Natural killer cell (primary cell): ENCODE measurements around the gene RFTN2. TPM values are rescaled to one million over a fixed set of nuclear protein-coding genes. Genes with fewer than 3 reads are reported as not detected.
"Not testable (repeated sequence)": the region's sequence is repeated elsewhere in the genome, so short reads cannot be mapped to it uniquely, and the experiment has no call there.

Experiments
- ATAC-seq, 3 donors: fragments of 150-1000 bp in 2 of 3; fragments of 200-7000 bp in 1 of 3; cut with Tn5 transposase; 1 replicate in 1 of 3; 2 replicates in 2 of 3; pipeline ENCODE4 v1.10.0; 2021; ENCODE audit warnings: mild to moderate bottlenecking in 2 of 3, moderate library complexity in 2 of 3
- DNase-seq, 2 donors: peaks; one replicate each; pipeline versions ENCODE4 v3.0.0 to v3.0.0-alpha.2; 2013 to 2021; ENCODE audit warnings: mixed read lengths in 1 of 2
- H3K27ac ChIP-seq: one replicate; pipeline ENCODE4 v1.5.1; 2013; ENCODE audit warnings: mild to moderate bottlenecking, low read length
- H3K27me3 ChIP-seq: one replicate; pipeline ENCODE4 v1.6.1; 2013; ENCODE audit warnings: low read length; ENCODE audit not compliant: control insufficient read depth, insufficient read depth
- H3K36me3 ChIP-seq: one replicate; pipeline ENCODE4 v1.6.1; 2013; ENCODE audit warnings: low read length; ENCODE audit not compliant: control insufficient read depth, insufficient read depth
- H3K4me1 ChIP-seq: one replicate; pipeline ENCODE4 v1.6.1; 2013; ENCODE audit warnings: low read length; ENCODE audit not compliant: control insufficient read depth, insufficient read depth
- H3K4me3 ChIP-seq: one replicate; pipeline ENCODE4 v1.5.1; 2013; ENCODE audit warnings: low read length
- H3K9me3 ChIP-seq: one replicate; pipeline ENCODE4 v1.6.1; 2013; ENCODE audit warnings: low read length; ENCODE audit not compliant: control insufficient read depth, insufficient read depth
- H3K27ac Mint-ChIP-seq, 2 donors: one replicate each; pipeline ENCODE4 v1.8.0; 2022; ENCODE audit warnings: mild to moderate bottlenecking in 2 of 2, mixed read lengths in 2 of 2, moderate library complexity in 1 of 2
- H3K27me3 Mint-ChIP-seq, 2 donors: one replicate each; pipeline ENCODE4 v1.8.0; 2022; ENCODE audit warnings: low read depth in 2 of 2, mixed read lengths in 2 of 2
- H3K36me3 Mint-ChIP-seq: one replicate; pipeline ENCODE4 v1.8.0; 2022; ENCODE audit warnings: mixed read lengths
- H3K4me1 Mint-ChIP-seq, 2 donors: one replicate each; pipeline ENCODE4 v1.8.0; 2022; ENCODE audit warnings: mixed read lengths in 2 of 2
- H3K4me3 Mint-ChIP-seq: one replicate; pipeline ENCODE4 v1.8.0; 2022; ENCODE audit warnings: mild to moderate bottlenecking, moderate library complexity, mixed read lengths
- H3K9me3 Mint-ChIP-seq, 2 donors: one replicate each; pipeline ENCODE4 v1.8.0; 2022; ENCODE audit warnings: mixed read lengths in 2 of 2
- WGBS: methylation state at CpG from one replicate; pipeline ENCODE4 v1.1.7; 2013; ENCODE audit warnings: missing lambda C conversion rate; ENCODE audit not compliant: insufficient coverage; 5-methylcytosine and 5-hydroxymethylcytosine counted together
- intact Hi-C: fragments of 100-400 bp; cut with micrococcal nuclease; formaldehyde crosslinking; loops from one replicate; pipeline ENCODE4 v1.14.2; 2022
- total RNA-seq, 4 donors: library from RNA; stranded (reverse); fragments of 120-200 nt in 1 of 4; gene quantifications; one replicate each; pipeline versions ENCODE4 v1.2.3 to v1.2.4, GENCODE V29; 2013 to 2022
- TF ChIP-seq, protein P1 (sequence below): fragments of 200-600 bp; IDR thresholded peaks from one replicate; pipeline ENCODE4 v1.8.0; 2022; ENCODE audit warnings: antibody characterized with exemption

The RFTN2 gene
- total RNA-seq, 3 donors from 2014 or later (not counting 1 experiment from before 2014, with no cell fraction given), result not detected

DNA sequence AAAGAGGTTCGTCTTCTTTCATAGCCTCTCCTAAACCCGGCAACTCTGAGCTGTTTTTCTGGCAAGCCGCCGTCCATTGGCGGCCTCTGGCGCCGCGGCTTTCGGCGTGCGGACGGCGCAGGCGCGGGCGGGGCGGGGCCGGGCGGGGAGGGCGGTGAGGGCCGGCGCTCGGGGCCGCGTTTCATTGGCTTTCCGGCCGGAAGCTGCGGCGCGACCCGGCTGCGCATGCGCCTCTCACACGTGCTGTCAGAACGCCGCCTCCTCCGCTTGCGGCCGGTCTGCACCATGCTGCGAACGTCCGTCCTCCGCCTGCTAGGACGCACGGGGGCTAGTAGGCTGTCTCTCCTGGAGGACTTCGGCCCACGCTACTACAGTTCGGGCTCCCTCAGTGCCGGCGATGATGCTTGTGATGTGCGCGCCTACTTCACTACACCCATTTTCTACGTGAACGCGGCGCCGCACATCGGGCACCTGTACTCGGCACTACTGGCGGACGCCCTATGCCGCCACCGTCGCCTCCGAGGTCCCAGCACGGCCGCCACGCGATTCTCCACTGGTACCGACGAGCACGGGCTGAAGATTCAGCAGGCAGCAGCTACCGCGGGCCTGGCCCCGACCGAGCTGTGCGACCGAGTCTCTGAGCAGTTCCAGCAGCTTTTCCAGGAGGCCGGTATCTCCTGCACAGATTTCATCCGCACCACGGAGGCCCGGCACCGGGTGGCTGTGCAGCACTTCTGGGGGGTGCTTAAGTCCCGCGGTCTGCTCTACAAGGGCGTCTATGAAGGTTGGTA, 29.9 kb upstream of the RFTN2 start, which contains the start of gene MARS2:
Gene MARS2, plus strand, starts transcription at position 249 of the 791 bp plus-strand sequence. Its CDS starts 37 bp downstream, at position 286.
- peak within 1 kb of the TSS; percentile 88 for H3K4me3 Mint-ChIP-seq
- H3K36me3 Mint-ChIP-seq, result no peaks in the 10 kb centered on the region
- DNase-seq (peak; percentile 89 to 98), ATAC-seq (peak; percentile 86 to 94 (median 89))
- TF ChIP-seq, protein P1, sequence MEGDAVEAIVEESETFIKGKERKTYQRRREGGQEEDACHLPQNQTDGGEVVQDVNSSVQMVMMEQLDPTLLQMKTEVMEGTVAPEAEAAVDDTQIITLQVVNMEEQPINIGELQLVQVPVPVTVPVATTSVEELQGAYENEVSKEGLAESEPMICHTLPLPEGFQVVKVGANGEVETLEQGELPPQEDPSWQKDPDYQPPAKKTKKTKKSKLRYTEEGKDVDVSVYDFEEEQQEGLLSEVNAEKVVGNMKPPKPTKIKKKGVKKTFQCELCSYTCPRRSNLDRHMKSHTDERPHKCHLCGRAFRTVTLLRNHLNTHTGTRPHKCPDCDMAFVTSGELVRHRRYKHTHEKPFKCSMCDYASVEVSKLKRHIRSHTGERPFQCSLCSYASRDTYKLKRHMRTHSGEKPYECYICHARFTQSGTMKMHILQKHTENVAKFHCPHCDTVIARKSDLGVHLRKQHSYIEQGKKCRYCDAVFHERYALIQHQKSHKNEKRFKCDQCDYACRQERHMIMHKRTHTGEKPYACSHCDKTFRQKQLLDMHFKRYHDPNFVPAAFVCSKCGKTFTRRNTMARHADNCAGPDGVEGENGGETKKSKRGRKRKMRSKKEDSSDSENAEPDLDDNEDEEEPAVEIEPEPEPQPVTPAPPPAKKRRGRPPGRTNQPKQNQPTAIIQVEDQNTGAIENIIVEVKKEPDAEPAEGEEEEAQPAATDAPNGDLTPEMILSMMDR, result no peak
- no peaks in the 10 kb centered on the region for H3K9me3 ChIP-seq
- H3K4me1 ChIP-seq, result peaks cover 21% of the 10 kb centered on the region
- H3K27ac Mint-ChIP-seq, result peak within 1 kb of the TSS; percentile 88 to 92
- under 1% methylated on average over 86 of the region's 86 CpGs for WGBS
- H3K27me3 Mint-ChIP-seq, result peaks cover 9 to 25% of the 10 kb centered on the region in 2 donors
- no peaks in the 10 kb centered on the region for H3K27me3 ChIP-seq
- peak within 1 kb of the TSS; percentile 81 for H3K27ac ChIP-seq
- peaks cover 52 to 53% of the 10 kb centered on the region in 2 donors for H3K4me1 Mint-ChIP-seq
- intact Hi-C loops, result loop anchor here (2.0 to 5.0 kb wide), 3 partner anchors 189 to 422 kb away; partner anchors contain the start of genes MOB4 and SF3B1
- no peaks in the 10 kb centered on the region for H3K9me3 Mint-ChIP-seq
- H3K36me3 ChIP-seq, result peaks cover 5% of the 10 kb centered on the region
- peak within 1 kb of the TSS; percentile 97 for H3K4me3 ChIP-seq

- ATAC-seq (peak; percentile 41 to 58 (median 45)), DNase-seq (no peak)
- Mint-ChIP-seq H3K4me1 (peaks cover 45% of the 10 kb centered on the region in 2 donors), H3K27ac (peak overlapping the region; percentile 88 to 92), H3K9me3 (no peaks in the 10 kb centered on the region), H3K27me3 (peaks cover 9 to 26% of the 10 kb centered on the region in 2 donors), H3K4me3 (peak overlapping the region; percentile 88), H3K36me3 (no peaks in the 10 kb centered on the region)
- H3K4me3 ChIP-seq, result peak overlapping the region; percentile 97
- WGBS, result 0% methylated on average over 5 of the region's 5 CpGs
- peak overlapping the region; percentile 81 for H3K27ac ChIP-seq
- TF ChIP-seq, protein P1, result no peak
- intact Hi-C loops, result loop anchor here (2.0 to 5.0 kb wide), 3 partner anchors 188 to 423 kb away; partner anchors contain the start of genes MOB4 and SF3B1
- H3K4me1 ChIP-seq, result peaks cover 21% of the 10 kb centered on the region
- no peaks in the 10 kb centered on the region for H3K27me3 ChIP-seq
- H3K36me3 ChIP-seq, result peaks cover 5% of the 10 kb centered on the region
- H3K9me3 ChIP-seq, result no peaks in the 10 kb centered on the region
Measured at GRCh38 chr2:197704434-197705120, 29.2 kb upstream of the RFTN2 start.

GRCh38 chr2:197700960-197701359, 25.6 kb upstream of the RFTN2 start:
- TF ChIP-seq, protein P1, result no peak
- H3K27ac ChIP-seq, result no peak overlapping the region
- 74% methylated on average over 3 of the region's 3 CpGs for WGBS
- peaks cover 11 to 26% of the 10 kb centered on the region in 2 donors for H3K27me3 Mint-ChIP-seq
- intact Hi-C loops, result no loop called here
- ATAC-seq (no peak), DNase-seq (no peak)
- H3K4me1 Mint-ChIP-seq, result peaks cover 12% of the 10 kb centered on the region in 2 donors
- H3K4me3 Mint-ChIP-seq, result no peak overlapping the region
- H3K9me3 Mint-ChIP-seq, result no peaks in the 10 kb centered on the region
- no peaks in the 10 kb centered on the region for H3K36me3 ChIP-seq
- no peak overlapping the region for H3K27ac Mint-ChIP-seq
- no peaks in the 10 kb centered on the region for H3K36me3 Mint-ChIP-seq
- no peaks in the 10 kb centered on the region for H3K9me3 ChIP-seq
- H3K27me3 ChIP-seq, result no peaks in the 10 kb centered on the region
- H3K4me1 ChIP-seq, result peaks cover 6% of the 10 kb centered on the region
- H3K4me3 ChIP-seq, result no peak overlapping the region

- H3K4me3 Mint-ChIP-seq, H3K36me3 Mint-ChIP-seq, ATAC-seq, H3K27me3 ChIP-seq, intact Hi-C loops, H3K27ac ChIP-seq, H3K9me3 ChIP-seq, H3K4me1 Mint-ChIP-seq, DNase-seq, H3K36me3 ChIP-seq, H3K4me3 ChIP-seq, H3K27ac Mint-ChIP-seq, H3K9me3 Mint-ChIP-seq, H3K4me1 ChIP-seq: not testable (repeated sequence)
- H3K27me3 Mint-ChIP-seq, result peaks cover 11 to 31% of the 10 kb centered on the region in 2 donors
Measured at GRCh38 chr2:197699724-197700123, 24.3 kb upstream of the RFTN2 start.

- H3K4me3 Mint-ChIP-seq, H3K36me3 Mint-ChIP-seq, H3K4me1 ChIP-seq, H3K4me3 ChIP-seq, H3K9me3 Mint-ChIP-seq, H3K36me3 ChIP-seq, H3K4me1 Mint-ChIP-seq, DNase-seq, H3K27ac ChIP-seq, H3K27me3 ChIP-seq, H3K27ac Mint-ChIP-seq, H3K9me3 ChIP-seq, ATAC-seq, intact Hi-C loops: not testable (repeated sequence)
- H3K27me3 Mint-ChIP-seq, result peaks cover 3 to 20% of the 10 kb centered on the region in 2 donors
- 89% methylated on average over 13 of the region's 29 CpGs for WGBS
Measured at GRCh38 chr2:197696571-197696970, 21.2 kb upstream of the RFTN2 start.
